Prostate gland (tissue), 2 donors: Measurements from ENCODE around the gene TMEM252.
A peak's percentile ranks its signal among the peaks of the same experiment; 100 is the strongest.

Experiments used
- POLR2A ChIP-seq: fragments of 450-650 bp; IDR thresholded peaks from one replicate; pipeline ENCODE4 v1.6.1; 2016; ENCODE audit warnings: antibody characterized with exemption, mild to moderate bottlenecking
- TF ChIP-seq, protein P1 (sequence below), 4 experiments: fragments of 200-600 bp in 2 of 4; fragments of 450-650 bp in 2 of 4; sonication (generic) in 2 of 4; IDR thresholded peaks; 1 replicate in 3 of 4; 2 replicates in 1 of 4; pipeline ENCODE4 v1.5.1; 2016 to 2019; ENCODE audit warnings: antibody characterized with exemption in 4 of 4, mild to moderate bottlenecking in 2 of 4, moderate library complexity in 2 of 4

DNA sequence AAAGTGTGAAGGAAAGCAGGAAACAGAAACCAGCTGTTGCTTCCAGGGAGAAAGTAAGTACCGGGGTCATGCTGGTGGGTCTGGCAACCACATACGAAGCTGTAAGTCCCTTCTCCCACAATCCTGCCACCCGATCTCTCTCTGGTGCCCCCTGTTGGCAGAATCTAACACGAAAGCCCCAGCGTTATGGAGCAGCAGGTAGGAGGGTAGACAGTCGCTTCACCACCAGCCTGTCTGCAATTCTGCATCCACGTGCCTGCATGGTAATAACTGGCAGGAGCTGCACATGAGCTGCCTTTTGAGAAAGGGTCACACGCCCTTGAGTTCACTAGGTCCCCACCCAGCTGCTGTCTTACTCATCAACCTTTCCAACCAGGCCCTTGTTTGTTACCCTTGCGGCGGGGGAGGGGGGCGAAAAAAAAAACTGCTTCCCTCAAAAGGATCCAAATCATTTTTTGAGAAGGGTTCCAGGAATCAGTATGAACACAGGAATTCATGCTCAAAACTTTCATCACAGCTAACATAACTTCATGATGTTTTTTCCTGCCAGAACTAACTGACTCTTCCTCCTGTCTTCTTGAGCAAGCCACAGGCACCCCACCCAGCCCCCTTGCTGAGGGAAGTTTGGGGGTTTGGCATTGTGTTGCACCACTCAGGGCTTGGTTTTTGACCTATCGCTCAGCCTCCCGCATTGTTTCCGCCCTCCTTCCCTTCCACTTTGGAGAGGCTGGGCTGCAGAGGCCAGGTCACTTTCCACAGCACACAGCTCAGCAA is 19.6 kb upstream of the TMEM252 start:
- TF ChIP-seq POLR2A = no peak
- TF ChIP-seq, protein P1, sequence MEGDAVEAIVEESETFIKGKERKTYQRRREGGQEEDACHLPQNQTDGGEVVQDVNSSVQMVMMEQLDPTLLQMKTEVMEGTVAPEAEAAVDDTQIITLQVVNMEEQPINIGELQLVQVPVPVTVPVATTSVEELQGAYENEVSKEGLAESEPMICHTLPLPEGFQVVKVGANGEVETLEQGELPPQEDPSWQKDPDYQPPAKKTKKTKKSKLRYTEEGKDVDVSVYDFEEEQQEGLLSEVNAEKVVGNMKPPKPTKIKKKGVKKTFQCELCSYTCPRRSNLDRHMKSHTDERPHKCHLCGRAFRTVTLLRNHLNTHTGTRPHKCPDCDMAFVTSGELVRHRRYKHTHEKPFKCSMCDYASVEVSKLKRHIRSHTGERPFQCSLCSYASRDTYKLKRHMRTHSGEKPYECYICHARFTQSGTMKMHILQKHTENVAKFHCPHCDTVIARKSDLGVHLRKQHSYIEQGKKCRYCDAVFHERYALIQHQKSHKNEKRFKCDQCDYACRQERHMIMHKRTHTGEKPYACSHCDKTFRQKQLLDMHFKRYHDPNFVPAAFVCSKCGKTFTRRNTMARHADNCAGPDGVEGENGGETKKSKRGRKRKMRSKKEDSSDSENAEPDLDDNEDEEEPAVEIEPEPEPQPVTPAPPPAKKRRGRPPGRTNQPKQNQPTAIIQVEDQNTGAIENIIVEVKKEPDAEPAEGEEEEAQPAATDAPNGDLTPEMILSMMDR (IDR thresholded peaks at IDR 0.05) = peak in 1 of 4 experiments; percentile 36
